Ecto neural progenitor cell (in vitro differentiated cells): ENCODE measurements around the gene CARTPT.

Experiments
- DNase-seq: peaks from one replicate; pipeline ENCODE4 v3.0.0-alpha.2; 2018; ENCODE audit warnings: low spot score

The CARTPT gene

DNA sequence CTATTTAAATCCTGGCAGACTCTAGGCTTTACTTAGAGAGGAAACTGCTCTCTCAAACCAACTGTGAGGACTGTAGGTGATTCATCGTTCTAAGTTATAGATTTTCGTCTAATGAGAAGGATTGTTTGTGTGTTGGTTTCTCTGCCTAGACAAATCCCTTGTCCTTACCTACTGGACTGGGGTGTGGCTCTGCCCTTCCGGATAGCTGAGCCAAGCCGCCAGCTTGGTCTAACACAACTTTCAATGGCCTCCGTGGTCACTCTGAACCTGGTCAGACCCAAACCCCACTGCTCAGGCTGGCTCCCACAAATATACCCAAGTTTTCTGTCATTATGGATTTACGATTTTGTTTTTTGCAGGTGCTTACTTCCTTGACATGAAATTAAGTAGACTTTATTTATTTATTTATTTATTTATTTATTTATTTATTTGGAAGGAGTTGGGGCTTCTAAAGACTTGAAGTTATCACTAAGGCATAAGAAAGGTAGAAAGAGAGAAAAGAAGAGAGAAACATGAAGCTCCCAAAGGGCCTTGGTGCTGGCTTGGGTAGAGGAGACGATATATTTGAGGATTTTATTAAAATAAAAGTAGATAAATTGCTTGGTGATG is 19.0 kb downstream of the CARTPT start:
- DNase-seq: no peak

DNA sequence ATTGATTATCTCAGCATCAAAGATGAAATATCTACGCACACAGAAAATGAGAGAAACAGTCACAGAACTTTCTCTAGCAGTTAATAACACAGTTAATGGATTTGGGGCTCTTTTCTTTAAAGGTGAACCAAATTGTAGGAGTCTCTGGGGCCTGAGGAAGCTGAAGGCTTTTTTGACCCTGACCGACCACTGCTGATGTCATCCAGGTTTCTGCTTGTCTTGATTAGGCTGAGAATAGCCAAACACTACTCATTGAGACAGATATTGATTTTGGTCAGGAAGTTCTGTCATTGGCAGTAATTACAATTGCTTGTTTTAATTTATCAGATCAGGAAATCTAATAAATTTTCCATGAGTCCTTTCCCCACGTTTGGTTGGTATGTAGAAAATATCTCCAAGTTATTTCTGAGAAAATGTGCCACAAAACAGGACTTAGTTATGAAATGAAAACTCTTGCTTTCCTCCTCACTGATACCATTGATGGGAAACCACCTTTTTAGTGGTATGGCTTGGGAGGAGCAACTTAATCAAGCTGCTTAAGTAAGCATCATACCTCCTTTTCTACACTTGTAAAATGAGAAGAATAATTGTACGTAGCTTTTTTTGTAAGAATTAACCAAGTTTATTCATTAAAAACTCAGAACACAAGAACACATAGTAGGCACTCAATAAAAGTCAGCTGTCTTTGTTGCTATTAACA is 19.7 kb downstream of the CARTPT start:
- no peak for DNase-seq

- no peak for DNase-seq
Measured at GRCh38 chr5:71740015-71740753, 21.1 kb downstream of the CARTPT start.

- no peak for DNase-seq
Measured at GRCh38 chr5:71743155-71743554, 24.1 kb downstream of the CARTPT start.

DNA sequence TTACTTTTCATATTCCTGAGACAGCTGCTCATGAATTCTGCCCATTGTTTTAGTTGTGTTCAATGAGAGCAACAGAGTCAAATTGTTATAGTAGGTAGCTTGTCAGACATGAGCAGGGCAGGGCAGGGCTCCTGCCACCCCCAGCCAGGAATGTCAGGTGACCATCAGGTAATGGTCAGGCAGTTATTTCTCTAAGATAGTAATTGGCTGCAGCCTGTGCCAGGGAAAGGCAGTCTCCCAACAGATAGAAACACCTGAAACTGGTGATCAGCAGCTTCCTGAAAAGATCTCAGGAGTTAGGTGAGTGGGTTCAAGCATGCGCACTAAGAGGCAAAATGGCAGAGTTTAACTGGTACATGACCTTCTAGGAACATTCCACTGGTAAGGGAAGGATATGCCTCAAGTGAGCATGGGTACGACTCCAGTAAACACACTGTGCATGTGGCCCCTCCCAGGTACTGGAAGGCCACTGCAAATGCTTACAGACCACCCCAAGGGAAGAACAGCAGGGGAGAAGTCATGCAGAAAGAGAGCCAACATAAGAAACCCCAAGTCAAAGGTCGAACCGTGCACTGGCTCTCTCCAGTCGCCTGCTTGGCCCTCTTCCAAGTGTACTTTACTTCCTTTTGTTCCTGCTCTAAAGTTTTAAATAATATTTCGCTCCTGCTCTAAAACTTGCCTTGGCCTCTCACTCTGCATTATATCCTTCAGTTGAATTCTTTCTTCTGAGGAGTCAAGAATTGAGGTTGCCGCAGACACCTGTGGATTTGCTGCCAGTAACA is 25.1 kb downstream of the CARTPT start:
- DNase-seq: no peak

DNA sequence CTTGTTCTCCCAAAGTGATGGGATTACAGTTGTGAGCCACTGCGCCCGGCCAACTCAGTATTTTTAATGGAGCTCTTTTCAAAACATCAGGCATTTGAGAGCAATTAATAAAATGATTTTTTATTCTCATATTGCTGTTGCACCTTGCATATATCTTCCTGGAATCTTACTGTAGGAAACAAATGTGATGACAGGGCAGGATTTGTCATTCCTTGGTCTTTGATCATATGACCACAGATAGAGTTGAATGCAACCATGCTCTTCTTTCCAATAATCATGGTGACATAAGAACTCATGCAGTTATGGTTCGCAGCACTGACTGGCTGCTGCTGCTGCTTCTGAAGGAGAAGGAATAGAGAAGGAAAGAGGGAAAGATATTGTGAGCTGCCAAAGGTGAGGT is 28.1 kb downstream of the CARTPT start:
- no peak for DNase-seq

DNA sequence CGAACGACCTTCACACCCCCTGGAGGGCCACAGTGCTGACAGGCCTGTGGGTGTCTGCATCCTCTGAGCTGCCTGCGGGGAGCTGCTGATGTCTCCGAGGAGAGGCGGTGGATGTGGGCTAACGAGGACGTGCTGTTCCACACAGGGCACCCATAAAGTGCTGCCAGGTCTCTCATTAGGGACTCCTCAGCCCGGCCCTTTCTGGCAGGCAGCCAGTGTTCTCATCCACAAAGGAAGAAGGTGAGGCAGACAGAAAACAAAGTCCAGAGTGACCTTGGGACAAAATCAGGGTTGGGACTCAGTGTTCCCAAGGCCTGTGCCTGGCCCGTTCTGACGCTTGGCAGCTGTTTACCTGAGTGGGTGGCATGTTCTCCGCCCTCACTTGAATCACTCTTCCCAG is 29.3 kb downstream of the CARTPT start:
- no peak for DNase-seq

- DNase-seq: no peak
Measured at GRCh38 chr5:71751422-71751821, 32.3 kb downstream of the CARTPT start.

DNA sequence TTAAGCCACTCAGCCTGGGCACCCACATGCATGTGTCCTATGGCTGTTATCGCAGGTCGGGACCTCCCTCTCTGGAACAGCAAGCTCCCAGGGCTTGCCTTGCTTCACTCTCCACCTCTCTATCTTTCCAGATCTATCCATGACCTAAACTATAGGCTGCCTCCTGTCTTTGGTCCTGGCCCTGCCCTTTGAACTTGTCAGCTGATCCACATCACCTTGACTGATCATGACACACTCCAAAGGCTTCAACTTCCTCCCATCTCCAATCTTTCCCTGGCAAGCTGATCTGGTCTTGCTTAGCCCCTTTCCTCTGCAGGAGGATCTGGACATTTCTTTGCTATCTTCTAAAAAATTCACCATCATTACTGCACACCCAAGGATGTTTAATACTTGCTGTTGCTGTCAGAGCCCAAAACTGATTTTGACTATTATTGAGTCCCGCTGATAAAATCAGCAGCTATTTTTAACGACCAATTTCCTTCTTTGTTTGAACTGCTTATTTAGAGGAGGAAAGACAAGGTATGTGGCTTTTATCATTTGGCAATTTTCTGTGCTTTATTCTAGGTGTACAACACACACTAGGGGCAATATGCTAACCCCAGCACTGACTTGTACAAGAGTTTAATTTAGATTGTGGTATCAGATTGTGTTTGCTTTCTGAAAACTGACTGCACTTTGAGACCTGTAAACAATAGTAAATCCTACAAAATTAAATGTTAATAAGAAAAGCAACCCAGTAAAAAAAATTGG is 33.5 kb downstream of the CARTPT start:
- no peak for DNase-seq

- peak; percentile 70 for DNase-seq
Measured at GRCh38 chr5:71757590-71758543, 38.8 kb downstream of the CARTPT start.

GRCh38 chr5:71762826-71763225 is 43.8 kb downstream of the CARTPT start:
- no peak for DNase-seq

DNA sequence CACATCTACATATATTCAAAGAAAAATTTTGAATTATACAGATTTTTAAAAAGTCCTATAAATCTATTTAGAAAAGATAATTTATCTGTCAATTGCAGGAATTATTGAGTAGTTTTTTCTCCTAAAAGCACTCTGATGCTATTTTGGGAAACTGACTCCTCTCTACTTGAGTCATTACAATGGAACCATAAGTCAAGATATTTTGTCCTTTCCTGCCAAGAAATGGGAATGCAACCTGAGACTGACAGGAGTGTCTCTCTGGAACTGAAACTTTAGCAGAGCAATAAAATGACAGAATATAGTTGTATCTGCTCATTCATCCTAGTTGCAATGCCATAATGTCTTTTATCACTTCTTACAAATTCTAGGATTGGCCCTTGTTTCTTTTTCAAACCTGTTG is 48.6 kb downstream of the CARTPT start:
- DNase-seq: no peak

GRCh38 chr5:71769287-71769686 is 50.2 kb downstream of the CARTPT start:
- DNase-seq: no peak

DNA sequence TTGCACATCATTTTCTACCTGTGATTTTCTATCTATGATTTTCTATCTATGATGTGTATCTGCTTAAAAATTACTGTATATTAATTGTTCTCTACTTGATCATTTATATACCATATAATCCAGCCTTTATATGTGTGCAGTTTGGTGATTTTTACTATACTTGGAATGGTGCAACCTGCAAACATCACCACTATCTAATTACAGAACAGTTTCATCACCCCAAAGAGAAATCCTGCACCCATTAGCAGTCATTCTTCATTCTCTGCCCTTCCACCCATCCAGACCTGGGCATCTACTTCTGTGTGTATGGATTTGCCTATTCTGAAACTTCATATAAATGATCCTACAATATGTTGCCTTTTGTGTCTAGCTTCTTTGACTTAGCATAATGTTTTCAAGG is 51.3 kb downstream of the CARTPT start:
- no peak for DNase-seq
